GM06990 (cell line): ENCODE data around the gene DGKA.

Source experiments
- DNase-seq: peaks from one replicate; pipeline ENCODE4 v3.0.0-alpha.2; 2011; ENCODE audit not compliant: insufficient read length; ENCODE audit errors: extremely low read depth
- H3K27me3 ChIP-seq: replicated peaks from 2 replicates; pipeline ENCODE4 v1.6.0; 2011; ENCODE audit warnings: low read length; ENCODE audit not compliant: control insufficient read depth, insufficient read depth
- H3K36me3 ChIP-seq: 2 replicates; pipeline ENCODE4 v1.5.1; 2011; ENCODE audit warnings: low read length; ENCODE audit not compliant: control insufficient read depth, insufficient read depth
- H3K4me3 ChIP-seq: replicated peaks from 2 replicates; pipeline ENCODE4 v1.5.1; 2011; ENCODE audit warnings: low read depth, mild to moderate bottlenecking, control low read depth, low read length
- TF ChIP-seq, protein P1 (sequence below): IDR thresholded peaks from 2 replicates; pipeline ENCODE4 v1.5.1; 2011; ENCODE audit warnings: low read length, control low read depth, mild to moderate bottlenecking, inconsistent platforms; ENCODE audit not compliant: insufficient read depth, poor library complexity, severe bottlenecking

Gene DGKA

DNA sequence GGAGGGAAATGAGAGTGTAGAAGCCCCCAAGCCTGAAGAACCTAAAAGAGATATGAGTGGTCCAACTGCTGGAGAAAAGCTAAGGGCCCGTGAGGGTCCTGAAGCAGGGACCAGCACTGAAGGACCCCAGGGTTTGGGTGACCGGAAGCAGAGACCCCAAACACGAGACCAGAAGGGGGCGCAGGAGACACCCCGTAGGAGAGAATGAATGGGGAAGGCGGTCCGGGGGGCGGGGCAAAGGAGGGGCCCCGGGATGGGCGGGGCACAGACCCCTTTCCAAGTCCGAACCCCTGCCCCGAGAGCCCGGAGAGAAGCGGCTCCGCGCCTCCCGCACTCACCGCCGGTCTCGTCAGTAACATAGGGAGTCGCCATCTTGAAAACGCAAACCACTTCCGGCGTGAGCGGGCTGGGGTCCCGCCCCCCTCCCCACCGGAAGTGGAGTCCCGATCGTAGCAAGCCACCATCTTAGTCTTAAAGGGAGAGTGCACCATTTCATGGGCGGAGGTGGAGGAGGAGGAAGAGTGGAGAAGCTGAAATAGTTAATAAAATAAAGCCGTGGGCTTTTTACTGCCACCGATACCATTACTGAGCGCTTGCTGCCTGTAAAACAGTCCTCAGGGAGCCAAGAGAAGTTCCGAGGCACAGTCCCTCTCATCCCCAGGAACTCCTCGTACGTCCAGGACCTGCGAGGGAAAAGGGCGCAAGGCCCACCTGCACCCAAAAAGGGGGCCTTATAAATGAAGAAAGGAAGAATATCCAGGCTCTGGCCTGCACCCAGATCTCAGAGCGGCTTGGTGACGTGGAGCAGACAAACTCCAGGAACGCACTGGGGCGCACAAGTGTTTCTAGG, 4.0 kb upstream of the DGKA start:
- DNase-seq, result peak; percentile 98
- Histone ChIP-seq H3K36me3 (peaks cover under 1% of the 10 kb centered on the region; the same call in 1 of the 2 replicates), H3K27me3 (no peaks in the 10 kb centered on the region), H3K4me3 (peak overlapping the region; percentile 74)
- TF ChIP-seq, protein P1, sequence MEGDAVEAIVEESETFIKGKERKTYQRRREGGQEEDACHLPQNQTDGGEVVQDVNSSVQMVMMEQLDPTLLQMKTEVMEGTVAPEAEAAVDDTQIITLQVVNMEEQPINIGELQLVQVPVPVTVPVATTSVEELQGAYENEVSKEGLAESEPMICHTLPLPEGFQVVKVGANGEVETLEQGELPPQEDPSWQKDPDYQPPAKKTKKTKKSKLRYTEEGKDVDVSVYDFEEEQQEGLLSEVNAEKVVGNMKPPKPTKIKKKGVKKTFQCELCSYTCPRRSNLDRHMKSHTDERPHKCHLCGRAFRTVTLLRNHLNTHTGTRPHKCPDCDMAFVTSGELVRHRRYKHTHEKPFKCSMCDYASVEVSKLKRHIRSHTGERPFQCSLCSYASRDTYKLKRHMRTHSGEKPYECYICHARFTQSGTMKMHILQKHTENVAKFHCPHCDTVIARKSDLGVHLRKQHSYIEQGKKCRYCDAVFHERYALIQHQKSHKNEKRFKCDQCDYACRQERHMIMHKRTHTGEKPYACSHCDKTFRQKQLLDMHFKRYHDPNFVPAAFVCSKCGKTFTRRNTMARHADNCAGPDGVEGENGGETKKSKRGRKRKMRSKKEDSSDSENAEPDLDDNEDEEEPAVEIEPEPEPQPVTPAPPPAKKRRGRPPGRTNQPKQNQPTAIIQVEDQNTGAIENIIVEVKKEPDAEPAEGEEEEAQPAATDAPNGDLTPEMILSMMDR, result peak; percentile 86

DNA sequence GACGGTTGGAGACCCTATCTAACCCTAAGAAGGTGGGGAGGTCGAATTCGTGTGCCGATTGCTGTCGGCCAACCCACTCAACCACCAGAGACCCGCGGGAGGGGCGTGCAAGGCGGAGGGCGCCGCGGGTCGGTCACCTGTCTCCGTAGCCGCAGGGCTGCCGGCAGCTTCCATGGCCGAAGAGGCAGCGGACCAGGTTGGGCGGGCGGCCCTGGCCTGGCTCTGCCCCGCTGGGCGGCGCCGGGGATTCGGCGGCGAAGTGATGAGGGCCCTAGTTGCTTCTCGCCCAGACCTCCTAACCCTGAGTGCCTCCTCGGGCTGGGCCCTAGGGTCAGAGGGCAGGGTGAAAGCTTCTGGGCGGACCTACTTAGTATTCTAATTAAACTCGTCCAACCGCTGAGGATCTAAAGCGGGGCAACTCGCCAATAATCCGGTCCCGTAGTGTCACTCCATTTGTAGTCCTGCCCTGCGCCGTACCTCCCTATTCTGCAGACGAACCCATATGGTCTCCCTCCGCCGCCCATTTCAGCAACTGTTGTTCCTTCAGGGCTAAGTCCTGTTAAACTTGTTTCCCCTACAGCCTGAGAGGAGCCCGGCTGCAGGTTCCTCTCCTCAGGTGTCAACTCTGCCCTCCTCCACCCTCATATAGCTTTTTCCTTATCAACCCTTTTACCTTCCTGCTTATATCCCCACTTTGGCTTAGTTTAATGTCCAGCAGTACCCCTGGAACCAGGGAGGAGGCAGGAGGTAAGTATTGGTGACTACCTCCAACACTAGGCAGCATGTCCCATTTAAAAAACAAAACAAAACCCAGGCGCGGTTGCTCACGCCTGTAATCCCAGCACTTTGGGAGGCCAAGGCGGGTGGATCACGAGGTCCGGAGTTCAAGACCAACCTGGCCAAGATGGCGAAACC, 3.1 kb upstream of the DGKA start, which contains the start of gene PYM1:
Gene PYM1, minus strand, starts transcription at position 307 of the 915 bp plus-strand sequence. Its CDS starts 133 bp downstream, at position 174.
- TF ChIP-seq, protein P1, result no peak
- peak; percentile 85 for DNase-seq

DNA sequence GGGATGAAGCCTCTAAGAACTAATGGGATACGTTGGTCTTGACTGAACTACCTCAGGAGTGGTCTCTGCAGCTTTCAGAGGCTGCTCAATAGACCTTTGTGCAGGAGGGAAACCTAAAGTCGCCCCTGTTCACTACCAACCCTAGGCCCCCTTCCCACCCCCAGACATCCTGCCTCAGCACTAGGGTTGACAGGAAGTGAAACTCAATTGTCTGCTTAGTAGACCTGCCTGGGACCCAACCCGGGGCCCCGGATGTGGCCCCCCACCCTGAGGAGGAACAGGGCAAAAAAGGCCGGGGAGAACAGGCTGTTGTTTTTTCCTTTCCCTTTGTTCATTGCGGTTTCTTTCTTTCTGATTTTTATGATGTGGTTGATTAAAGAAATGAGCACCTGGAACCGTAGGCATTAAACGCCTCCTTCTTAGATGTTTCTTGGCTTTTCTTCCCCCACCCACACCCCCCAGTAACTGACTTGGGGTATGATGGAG, 1.6 kb upstream of the DGKA start:
- Histone ChIP-seq H3K4me3 (peak overlapping the region; percentile 74), H3K36me3 (no peaks in the 10 kb centered on the region), H3K27me3 (no peaks in the 10 kb centered on the region)
- TF ChIP-seq, protein P1, result no peak
- peak; percentile 89 for DNase-seq

More for the DNA sequence above, 3.1 kb upstream of the DGKA start, which contains the start of gene PYM1:
- H3K4me3 ChIP-seq, result peak within 1 kb of the TSS; percentile 74
- H3K27me3 ChIP-seq, result no peaks in the 10 kb centered on the region
- H3K36me3 ChIP-seq, result no peaks in the 10 kb centered on the region; the same call in 1 of the 2 replicates

DNA sequence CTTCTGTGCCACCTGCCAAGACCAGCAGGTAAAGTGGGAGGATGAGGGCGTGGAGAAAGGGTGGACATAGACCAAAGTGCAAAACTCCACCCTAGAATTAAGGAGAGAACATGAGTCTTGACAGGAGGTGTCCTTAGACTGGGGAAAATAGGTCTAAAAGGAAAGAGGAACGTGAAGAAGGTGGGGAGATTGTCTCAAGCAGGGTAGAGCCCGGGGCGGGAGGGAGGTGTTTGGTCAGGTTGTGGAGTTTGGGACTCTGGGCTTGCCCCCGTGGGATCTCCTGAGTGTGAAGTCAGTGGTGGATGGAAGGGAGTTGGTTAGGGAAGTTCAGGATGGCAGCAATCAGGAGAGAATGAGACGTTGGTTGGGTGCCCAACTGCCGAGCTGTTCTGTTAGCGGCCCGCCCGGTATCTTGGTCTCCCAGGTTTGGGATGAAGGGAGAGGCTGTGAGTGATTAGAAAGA, 386 bp downstream of the DGKA start:
- DNase-seq, result no peak
- no peaks in the 10 kb centered on the region for H3K27me3 ChIP-seq
- peaks cover 2% of the 10 kb centered on the region for H3K36me3 ChIP-seq
- TF ChIP-seq, protein P1, result no peak
- peak overlapping the region; percentile 92 for H3K4me3 ChIP-seq

DNA sequence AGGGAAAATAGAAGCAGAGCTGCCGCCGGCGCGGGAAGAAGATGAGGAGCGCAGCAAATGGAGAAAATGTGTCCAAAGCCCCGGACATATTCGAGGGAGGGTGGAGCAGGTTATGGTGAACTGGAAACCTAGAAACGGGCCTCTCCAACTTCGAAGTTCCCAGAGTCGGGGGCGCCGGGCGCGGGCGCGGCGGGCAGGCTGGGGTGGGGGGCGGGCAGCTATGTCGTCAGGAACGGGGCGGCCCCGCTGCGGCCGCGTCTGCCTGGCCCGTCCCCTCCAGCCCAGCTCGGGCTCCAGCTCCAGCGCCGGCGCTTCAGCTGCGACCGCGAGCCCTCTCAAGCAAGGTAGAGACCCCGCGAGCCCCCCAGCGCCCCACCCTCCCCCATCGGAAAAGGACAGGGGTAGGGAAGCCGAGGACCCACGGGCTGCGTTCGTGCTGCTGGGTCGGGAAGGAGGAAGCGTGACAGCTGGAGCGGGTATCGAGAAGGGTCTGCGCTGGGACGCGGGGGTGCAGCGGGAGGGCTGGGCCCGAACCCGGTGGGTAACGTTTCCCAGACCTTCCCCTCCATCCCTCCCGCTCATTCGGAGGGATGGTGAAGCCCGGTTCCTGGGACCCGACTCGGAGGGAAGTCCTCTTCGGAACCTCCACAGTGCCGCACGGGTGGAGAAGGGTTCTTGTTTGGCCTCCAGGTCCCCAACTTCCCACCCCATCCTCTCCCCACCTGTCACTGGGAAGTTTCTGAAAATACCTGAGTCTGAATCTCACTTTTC, 1.0 kb downstream of the DGKA start:
- no peaks in the 10 kb centered on the region for H3K27me3 ChIP-seq
- peak overlapping the region; percentile 92 for H3K4me3 ChIP-seq
- DNase-seq, result no peak
- TF ChIP-seq, protein P1, result no peak
- peaks cover 2% of the 10 kb centered on the region for H3K36me3 ChIP-seq
